Activated CD8-positive, alpha-beta T cell treated with anti-CD3 and anti-CD28 coated beads, Interleukin-2, amount 10 ng/mL, durations not matched to agents 7 days and 5 days (primary cell): ENCODE results near the gene RNF144B. TPM values are rescaled to one million over a fixed set of nuclear protein-coding genes. Genes with fewer than 3 reads are reported as not detected.

Experiments used
- ATAC-seq: fragments of 150-1000 bp; cut with Tn5 transposase; one replicate; pipeline ENCODE4 v1.10.0; 2021; ENCODE audit warnings: moderate library complexity
- CTCF ChIA-PET: fragments of 350-600 bp; sonication (Branson Sonifier 250); formaldehyde crosslinking; loops from one replicate; lab custom pipeline; 2021; ENCODE audit warnings: antibody characterized with exemption; lab: Charles Lee
- POLR2A ChIA-PET: fragments of 350-600 bp; sonication (Branson Sonifier 250); formaldehyde crosslinking; loops from one replicate; lab custom pipeline; 2021; ENCODE audit warnings: antibody characterized with exemption; lab: Charles Lee
- DNase-seq: peaks from one replicate; pipeline ENCODE4 v3.0.0-alpha.2; 2020
- H3K27ac Mint-ChIP-seq: one replicate; pipeline ENCODE4 v1.8.0; 2021; ENCODE audit warnings: mild to moderate bottlenecking, mixed read lengths
- H3K27me3 Mint-ChIP-seq: one replicate; pipeline ENCODE4 v1.8.0; 2021; ENCODE audit warnings: low read depth, mixed read lengths
- H3K36me3 Mint-ChIP-seq: one replicate; pipeline ENCODE4 v1.8.0; 2021; ENCODE audit warnings: low read depth, mixed read lengths
- H3K4me1 Mint-ChIP-seq: one replicate; pipeline ENCODE4 v1.8.0; 2021; ENCODE audit warnings: low read depth, mixed read lengths
- H3K4me3 Mint-ChIP-seq: one replicate; pipeline ENCODE4 v1.8.0; 2021; ENCODE audit warnings: mild to moderate bottlenecking, mixed read lengths
- H3K9me3 Mint-ChIP-seq: one replicate; pipeline ENCODE4 v1.8.0; 2022; ENCODE audit warnings: mixed read lengths; ENCODE audit not compliant: insufficient read depth
- total RNA-seq, 2 experiments: library from RNA; stranded (reverse); gene quantifications; one replicate each; pipeline ENCODE4 v1.2.3, GENCODE V29; 2021

RNF144B gene
- total RNA-seq, result 1 to 10 TPM in 1 of 2 experiments, under 1 TPM in 1; 0.73 to 1.9 TPM

- ChIA-PET CTCF (interaction anchor here (0.8 to 1.5 kb wide), 4 partner anchors 12 to 119 kb away, joined by 3 to 7 read pairs (median 4); no protein-coding TSS in a partner anchor), POLR2A (interaction anchor here (0.6 kb wide), 1 partner anchor 15 kb away, joined by 3 read pairs; no protein-coding TSS in a partner anchor)
- peak within 1 kb of the TSS; percentile 95 for H3K4me3 Mint-ChIP-seq
- ATAC-seq, result peak; percentile 98
- peak within 1 kb of the TSS; percentile 75 for H3K27ac Mint-ChIP-seq
- peaks cover 33% of the 10 kb centered on the region for H3K4me1 Mint-ChIP-seq
- no peaks in the 10 kb centered on the region for H3K9me3 Mint-ChIP-seq
- H3K36me3 Mint-ChIP-seq, result no peaks in the 10 kb centered on the region
- no peaks in the 10 kb centered on the region for H3K27me3 Mint-ChIP-seq
- peak; percentile 66 for DNase-seq
These were observed at the start of gene RNF144B for GRCh38 chr6:18387061-18387721. Gene RNF144B, plus strand, starts transcription at chr6:18387350. Its CDS starts 12,185 bp downstream, at chr6:18399535.

GRCh38 chr6:18339599-18339998, 47.6 kb upstream of the RNF144B start:
- Mint-ChIP-seq H3K27me3 (peaks cover 4% of the 10 kb centered on the region), H3K4me1 (no peaks in the 10 kb centered on the region), H3K4me3 (no peak overlapping the region), H3K9me3 (no peaks in the 10 kb centered on the region), H3K36me3 (no peaks in the 10 kb centered on the region), H3K27ac (no peak overlapping the region)
- ATAC-seq (no peak), DNase-seq (no peak)
- ChIA-PET POLR2A (no interaction called here), CTCF (no interaction called here)

GRCh38 chr6:18340781-18341551, 46.2 kb upstream of the RNF144B start:
- Mint-ChIP-seq H3K4me1 (no peaks in the 10 kb centered on the region), H3K9me3 (no peaks in the 10 kb centered on the region), H3K36me3 (no peaks in the 10 kb centered on the region), H3K27ac (no peak overlapping the region), H3K27me3 (peaks cover 4% of the 10 kb centered on the region), H3K4me3 (no peak overlapping the region)
- no peak for ATAC-seq
- DNase-seq, result no peak
- POLR2A ChIA-PET, result no interaction called here
- CTCF ChIA-PET, result no interaction called here

GRCh38 chr6:18342223-18342622, 44.9 kb upstream of the RNF144B start:
- Mint-ChIP-seq H3K9me3 (no peaks in the 10 kb centered on the region), H3K36me3 (no peaks in the 10 kb centered on the region), H3K27me3 (no peaks in the 10 kb centered on the region), H3K4me1 (no peaks in the 10 kb centered on the region), H3K27ac (no peak overlapping the region), H3K4me3 (no peak overlapping the region)
- no peak for DNase-seq
- no peak for ATAC-seq
- CTCF ChIA-PET, result no interaction called here
- POLR2A ChIA-PET, result no interaction called here

- ChIA-PET CTCF (interaction anchor here (1.0 kb wide), 1 partner anchor 20 kb away, joined by 3 read pairs; no protein-coding TSS in a partner anchor), POLR2A (no interaction called here)
- Mint-ChIP-seq H3K36me3 (no peaks in the 10 kb centered on the region), H3K4me1 (no peaks in the 10 kb centered on the region), H3K9me3 (no peaks in the 10 kb centered on the region), H3K4me3 (no peak overlapping the region), H3K27ac (no peak overlapping the region), H3K27me3 (peaks cover 3% of the 10 kb centered on the region)
- DNase-seq, result no peak
- no peak for ATAC-seq
These were observed 43.4 kb upstream of the RNF144B start for GRCh38 chr6:18343741-18344140.

GRCh38 chr6:18347021-18347577, 40.1 kb upstream of the RNF144B start:
- ChIA-PET CTCF (interaction anchor here (0.8 kb wide), 1 partner anchor 157 kb away, joined by 3 read pairs; no protein-coding TSS in a partner anchor), POLR2A (no interaction called here)
- no peak overlapping the region for H3K27ac Mint-ChIP-seq
- H3K4me3 Mint-ChIP-seq, result no peak overlapping the region
- no peaks in the 10 kb centered on the region for H3K9me3 Mint-ChIP-seq
- DNase-seq (no peak), ATAC-seq (no peak)
- no peaks in the 10 kb centered on the region for H3K36me3 Mint-ChIP-seq
- H3K4me1 Mint-ChIP-seq, result no peaks in the 10 kb centered on the region
- peaks cover 11% of the 10 kb centered on the region for H3K27me3 Mint-ChIP-seq

GRCh38 chr6:18347866-18348265, 39.3 kb upstream of the RNF144B start:
- ATAC-seq (no peak), DNase-seq (no peak)
- Mint-ChIP-seq H3K9me3 (no peaks in the 10 kb centered on the region), H3K27ac (no peak overlapping the region), H3K4me1 (no peaks in the 10 kb centered on the region), H3K27me3 (peaks cover 12% of the 10 kb centered on the region), H3K4me3 (no peak overlapping the region), H3K36me3 (no peaks in the 10 kb centered on the region)
- ChIA-PET POLR2A (no interaction called here), CTCF (interaction anchor here (0.8 kb wide), 1 partner anchor 156 kb away, joined by 3 read pairs; no protein-coding TSS in a partner anchor)

GRCh38 chr6:18349386-18349785, 37.8 kb upstream of the RNF144B start:
- ChIA-PET POLR2A (no interaction called here), CTCF (no interaction called here)
- Mint-ChIP-seq H3K4me1 (no peaks in the 10 kb centered on the region), H3K36me3 (no peaks in the 10 kb centered on the region), H3K9me3 (no peaks in the 10 kb centered on the region), H3K27ac (no peak overlapping the region), H3K4me3 (no peak overlapping the region), H3K27me3 (peaks cover 15% of the 10 kb centered on the region)
- ATAC-seq (no peak), DNase-seq (no peak)

- ATAC-seq, result no peak
- Mint-ChIP-seq H3K36me3 (no peaks in the 10 kb centered on the region), H3K27me3 (peaks cover 15% of the 10 kb centered on the region), H3K27ac (no peak overlapping the region), H3K4me1 (no peaks in the 10 kb centered on the region), H3K9me3 (no peaks in the 10 kb centered on the region), H3K4me3 (no peak overlapping the region)
- POLR2A ChIA-PET, result no interaction called here
- CTCF ChIA-PET, result no interaction called here
- DNase-seq, result no peak
These were observed 36.9 kb upstream of the RNF144B start for GRCh38 chr6:18350271-18350670.

GRCh38 chr6:18350712-18351111, 36.4 kb upstream of the RNF144B start:
- Mint-ChIP-seq H3K9me3 (no peaks in the 10 kb centered on the region), H3K36me3 (no peaks in the 10 kb centered on the region), H3K4me1 (no peaks in the 10 kb centered on the region), H3K27me3 (peaks cover 15% of the 10 kb centered on the region), H3K27ac (no peak overlapping the region), H3K4me3 (no peak overlapping the region)
- POLR2A ChIA-PET, result no interaction called here
- DNase-seq (no peak), ATAC-seq (no peak)
- CTCF ChIA-PET, result no interaction called here

GRCh38 chr6:18352001-18352400, 35.1 kb upstream of the RNF144B start:
- CTCF ChIA-PET, result no interaction called here
- H3K27me3 Mint-ChIP-seq, result peaks cover 15% of the 10 kb centered on the region
- no peak for DNase-seq
- no peak for ATAC-seq
- H3K27ac Mint-ChIP-seq, result no peak overlapping the region
- no peaks in the 10 kb centered on the region for H3K4me1 Mint-ChIP-seq
- H3K4me3 Mint-ChIP-seq, result no peak overlapping the region
- no peaks in the 10 kb centered on the region for H3K9me3 Mint-ChIP-seq
- POLR2A ChIA-PET, result no interaction called here
- no peaks in the 10 kb centered on the region for H3K36me3 Mint-ChIP-seq

- DNase-seq, result no peak
- ChIA-PET POLR2A (no interaction called here), CTCF (no interaction called here)
- no peaks in the 10 kb centered on the region for H3K36me3 Mint-ChIP-seq
- H3K27me3 Mint-ChIP-seq, result peaks cover 15% of the 10 kb centered on the region
- H3K4me3 Mint-ChIP-seq, result no peak overlapping the region
- H3K27ac Mint-ChIP-seq, result no peak overlapping the region
- no peaks in the 10 kb centered on the region for H3K4me1 Mint-ChIP-seq
- no peaks in the 10 kb centered on the region for H3K9me3 Mint-ChIP-seq
- ATAC-seq, result no peak
These were observed 34.3 kb upstream of the RNF144B start for GRCh38 chr6:18352842-18353241.
